HFF-Myc (cell line): ENCODE results near the gene PALLD.

ENCODE experiments used
- DNase-seq: peaks from one replicate; pipeline ENCODE4 v3.0.0-alpha.2; 2011; ENCODE audit warnings: low read depth; ENCODE audit errors: extremely low read depth
- H3K4me3 ChIP-seq: replicated peaks from 2 replicates; pipeline ENCODE4 v1.5.1; 2011; ENCODE audit warnings: low read depth, mild to moderate bottlenecking, control low read depth, low read length
- TF ChIP-seq, protein P1 (sequence below): IDR thresholded peaks from 2 replicates; pipeline ENCODE4 v1.5.1; 2012; ENCODE audit warnings: mild to moderate bottlenecking, low read depth, low read length, control low read depth; ENCODE audit errors: missing control alignments

Gene PALLD

DNA sequence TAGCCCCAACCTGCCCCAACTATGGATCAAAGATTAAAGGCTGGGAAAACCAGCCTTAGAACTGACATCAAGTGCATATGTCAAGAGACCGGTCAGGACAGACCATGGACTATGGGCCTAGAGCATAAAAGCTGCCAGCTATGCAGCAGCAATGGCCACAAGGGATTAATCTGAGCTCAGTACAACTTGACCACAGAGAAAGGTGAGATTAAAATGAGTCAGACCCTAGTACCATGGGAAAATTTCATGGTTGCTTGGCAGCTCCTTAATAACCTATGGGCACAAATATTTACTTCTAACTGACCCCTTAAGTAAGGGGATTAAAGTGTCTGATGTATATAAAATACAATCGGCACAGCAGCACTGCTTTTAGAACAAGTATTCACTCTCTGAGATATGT is 458.8 kb downstream of the PALLD start:
- no peak overlapping the region for H3K4me3 ChIP-seq
- TF ChIP-seq, protein P1, sequence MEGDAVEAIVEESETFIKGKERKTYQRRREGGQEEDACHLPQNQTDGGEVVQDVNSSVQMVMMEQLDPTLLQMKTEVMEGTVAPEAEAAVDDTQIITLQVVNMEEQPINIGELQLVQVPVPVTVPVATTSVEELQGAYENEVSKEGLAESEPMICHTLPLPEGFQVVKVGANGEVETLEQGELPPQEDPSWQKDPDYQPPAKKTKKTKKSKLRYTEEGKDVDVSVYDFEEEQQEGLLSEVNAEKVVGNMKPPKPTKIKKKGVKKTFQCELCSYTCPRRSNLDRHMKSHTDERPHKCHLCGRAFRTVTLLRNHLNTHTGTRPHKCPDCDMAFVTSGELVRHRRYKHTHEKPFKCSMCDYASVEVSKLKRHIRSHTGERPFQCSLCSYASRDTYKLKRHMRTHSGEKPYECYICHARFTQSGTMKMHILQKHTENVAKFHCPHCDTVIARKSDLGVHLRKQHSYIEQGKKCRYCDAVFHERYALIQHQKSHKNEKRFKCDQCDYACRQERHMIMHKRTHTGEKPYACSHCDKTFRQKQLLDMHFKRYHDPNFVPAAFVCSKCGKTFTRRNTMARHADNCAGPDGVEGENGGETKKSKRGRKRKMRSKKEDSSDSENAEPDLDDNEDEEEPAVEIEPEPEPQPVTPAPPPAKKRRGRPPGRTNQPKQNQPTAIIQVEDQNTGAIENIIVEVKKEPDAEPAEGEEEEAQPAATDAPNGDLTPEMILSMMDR: no peak
- DNase-seq: no peak

GRCh38 chr4:168960716-168961115 is 463.9 kb downstream of the PALLD start:
- H3K4me3 ChIP-seq: no peak overlapping the region
- TF ChIP-seq, protein P1: no peak
- DNase-seq: no peak

- TF ChIP-seq, protein P1: no peak
- no peak overlapping the region for H3K4me3 ChIP-seq
- no peak for DNase-seq
These were observed 475.7 kb downstream of the PALLD start for GRCh38 chr4:168972596-168972995.
